Muscle of arm (tissue), 12 donors: Measurements from ENCODE around the gene NELFE. TPM values are rescaled to one million over a fixed set of nuclear protein-coding genes. Genes with fewer than 3 reads are reported as not detected.
"Not testable (repeated sequence)": the region's sequence is repeated elsewhere in the genome, so short reads cannot be mapped to it uniquely, and the experiment has no call there.

ENCODE experiments used
- DNase-seq: peaks from one replicate; pipeline ENCODE4 v3.0.0-alpha.2; 2013
- polyA plus RNA-seq, 12 donors: library from polyadenylated mRNA; unstranded; fragments of 120-200 nt; gene quantifications; one replicate each; pipeline ENCODE4 v1.2.1, GENCODE V29; 2013; ENCODE audit not compliant: insufficient read length in 12 of 12

NELFE gene
- polyA plus RNA-seq, 12 donors, result 54.1 to 83.6 (median 59.8) TPM; not detected in 1

- DNase-seq, result no peak
Observed at GRCh38 chr6:31977816-31978431, 19.2 kb upstream of the NELFE start.

- DNase-seq, result not testable (repeated sequence)
Observed at GRCh38 chr6:31976065-31976464, 17.3 kb upstream of the NELFE start.

- DNase-seq, result peak; percentile 25
Observed at GRCh38 chr6:31972709-31973350, 14.1 kb upstream of the NELFE start.

GRCh38 chr6:31971993-31972708, 13.4 kb upstream of the NELFE start, which contains the start of gene DXO:
DXO (minus strand) TSS chr6:31972138; CDS start chr6:31971675, 463 bp downstream.
- peak; percentile 98 for DNase-seq

GRCh38 chr6:31971279-31971992, 12.7 kb upstream of the NELFE start:
- DNase-seq, result no peak

GRCh38 chr6:31970604-31971271, 12.0 kb upstream of the NELFE start:
- no peak for DNase-seq

- no peak for DNase-seq
Observed at GRCh38 chr6:31969712-31970603, 11.2 kb upstream of the NELFE start.

GRCh38 chr6:31968791-31969711, 10.3 kb upstream of the NELFE start:
- no peak for DNase-seq

GRCh38 chr6:31968326-31968725, 9.6 kb upstream of the NELFE start:
- DNase-seq, result no peak

GRCh38 chr6:31967926-31968320, 9.2 kb upstream of the NELFE start:
- no peak for DNase-seq

GRCh38 chr6:31966997-31967925, 8.5 kb upstream of the NELFE start:
- no peak for DNase-seq

- DNase-seq, result no peak
Observed at GRCh38 chr6:31966506-31966905, 7.7 kb upstream of the NELFE start.

- DNase-seq, result no peak
Observed at GRCh38 chr6:31965700-31966099, 6.9 kb upstream of the NELFE start.

- DNase-seq, result no peak
Observed at GRCh38 chr6:31963921-31964320, 5.2 kb upstream of the NELFE start.

GRCh38 chr6:31961616-31962015, 2.8 kb upstream of the NELFE start:
- no peak for DNase-seq

- no peak for DNase-seq
Observed at GRCh38 chr6:31958412-31958740, 395 bp downstream of the NELFE start.

GRCh38 chr6:31956796-31957195, 2.0 kb downstream of the NELFE start:
- no peak for DNase-seq

- no peak for DNase-seq
Observed at GRCh38 chr6:31954511-31954910, 4.3 kb downstream of the NELFE start.

- no peak for DNase-seq
Observed at GRCh38 chr6:31952890-31953289, 5.9 kb downstream of the NELFE start.
